Nephron progenitor cell (in vitro differentiated cells): ENCODE data around the gene GNAI2.
A peak's percentile ranks its signal among the peaks of the same experiment; 100 is the strongest.

ENCODE experiments used
- DNase-seq: peaks from one replicate; pipeline ENCODE4 v3.0.0; 2021
- H3K27ac Mint-ChIP-seq: 2 replicates; pipeline ENCODE4 v1.8.0; 2021; ENCODE audit warnings: mild to moderate bottlenecking, moderate library complexity, mixed read lengths
- H3K27me3 Mint-ChIP-seq: 2 replicates; pipeline ENCODE4 v1.8.0; 2021; ENCODE audit warnings: mild to moderate bottlenecking, low read depth, mixed read lengths; ENCODE audit not compliant: poor library complexity
- H3K36me3 Mint-ChIP-seq: 2 replicates; pipeline ENCODE4 v1.8.0; 2021; ENCODE audit warnings: low read depth, mixed read lengths
- H3K4me1 Mint-ChIP-seq: 2 replicates; pipeline ENCODE4 v1.8.0; 2021; ENCODE audit warnings: mixed read lengths
- H3K4me3 Mint-ChIP-seq: 2 replicates; pipeline ENCODE4 v1.8.0; 2021; ENCODE audit warnings: mild to moderate bottlenecking, moderate library complexity, mixed read lengths
- H3K9me3 Mint-ChIP-seq: 2 replicates; pipeline ENCODE4 v1.8.0; 2021; ENCODE audit warnings: mild to moderate bottlenecking, moderate library complexity, mixed read lengths
- TF ChIP-seq, protein P1 (sequence below): fragments of 200-600 bp; sonication (generic); IDR thresholded peaks from 2 replicates; pipeline ENCODE4 v1.5.0; 2021; ENCODE audit warnings: antibody characterized with exemption

Gene GNAI2

DNA sequence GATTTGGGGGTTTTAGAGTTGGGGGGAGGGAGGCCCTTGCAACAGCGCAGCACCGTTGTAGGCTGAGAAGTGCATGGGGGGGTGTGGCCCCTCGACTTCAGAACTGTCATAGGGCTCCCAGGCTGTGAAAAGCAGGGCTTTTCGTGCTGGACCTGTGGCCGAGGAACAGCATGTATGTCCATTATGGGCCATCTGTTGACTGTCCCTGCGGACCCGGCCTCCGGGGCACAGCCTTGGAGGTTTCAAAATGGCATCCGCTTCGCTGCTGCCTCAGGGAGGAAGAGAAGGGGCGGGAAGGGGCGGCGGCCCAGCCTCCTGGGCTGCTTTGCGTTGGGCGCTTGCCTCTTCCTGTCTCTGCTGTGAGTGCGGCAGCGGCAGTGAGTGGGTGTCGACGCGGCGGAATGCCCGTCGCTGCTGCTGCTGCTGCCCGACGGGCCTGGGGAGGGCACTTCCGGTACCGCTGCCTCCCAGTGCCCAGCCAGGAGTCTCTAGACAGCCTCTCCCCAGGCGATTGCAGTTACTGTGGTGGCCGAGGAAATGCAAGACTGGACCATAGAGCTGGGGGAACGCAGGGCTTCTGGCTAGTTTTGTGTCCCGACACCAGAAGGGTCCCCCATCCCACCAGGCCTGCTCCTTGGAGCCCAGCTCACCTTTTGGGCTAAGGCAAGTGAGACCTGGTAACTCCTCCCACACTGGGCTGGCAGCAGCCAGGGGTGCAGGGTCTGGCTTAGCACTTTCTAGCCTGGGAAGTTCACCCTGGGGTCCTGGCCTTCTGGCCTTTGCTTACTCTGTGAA is 1.9 kb downstream of the GNAI2 start:
- no peaks in the 10 kb centered on the region for H3K36me3 Mint-ChIP-seq
- peaks cover under 1% of the 10 kb centered on the region for H3K27me3 Mint-ChIP-seq
- TF ChIP-seq, protein P1, sequence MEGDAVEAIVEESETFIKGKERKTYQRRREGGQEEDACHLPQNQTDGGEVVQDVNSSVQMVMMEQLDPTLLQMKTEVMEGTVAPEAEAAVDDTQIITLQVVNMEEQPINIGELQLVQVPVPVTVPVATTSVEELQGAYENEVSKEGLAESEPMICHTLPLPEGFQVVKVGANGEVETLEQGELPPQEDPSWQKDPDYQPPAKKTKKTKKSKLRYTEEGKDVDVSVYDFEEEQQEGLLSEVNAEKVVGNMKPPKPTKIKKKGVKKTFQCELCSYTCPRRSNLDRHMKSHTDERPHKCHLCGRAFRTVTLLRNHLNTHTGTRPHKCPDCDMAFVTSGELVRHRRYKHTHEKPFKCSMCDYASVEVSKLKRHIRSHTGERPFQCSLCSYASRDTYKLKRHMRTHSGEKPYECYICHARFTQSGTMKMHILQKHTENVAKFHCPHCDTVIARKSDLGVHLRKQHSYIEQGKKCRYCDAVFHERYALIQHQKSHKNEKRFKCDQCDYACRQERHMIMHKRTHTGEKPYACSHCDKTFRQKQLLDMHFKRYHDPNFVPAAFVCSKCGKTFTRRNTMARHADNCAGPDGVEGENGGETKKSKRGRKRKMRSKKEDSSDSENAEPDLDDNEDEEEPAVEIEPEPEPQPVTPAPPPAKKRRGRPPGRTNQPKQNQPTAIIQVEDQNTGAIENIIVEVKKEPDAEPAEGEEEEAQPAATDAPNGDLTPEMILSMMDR: no peak
- peaks cover 82% of the 10 kb centered on the region for H3K4me1 Mint-ChIP-seq
- peak overlapping the region; percentile 90 for H3K27ac Mint-ChIP-seq
- H3K4me3 Mint-ChIP-seq: peak overlapping the region; percentile 94
- peak; percentile 70 for DNase-seq
- H3K9me3 Mint-ChIP-seq: no peaks in the 10 kb centered on the region

DNA sequence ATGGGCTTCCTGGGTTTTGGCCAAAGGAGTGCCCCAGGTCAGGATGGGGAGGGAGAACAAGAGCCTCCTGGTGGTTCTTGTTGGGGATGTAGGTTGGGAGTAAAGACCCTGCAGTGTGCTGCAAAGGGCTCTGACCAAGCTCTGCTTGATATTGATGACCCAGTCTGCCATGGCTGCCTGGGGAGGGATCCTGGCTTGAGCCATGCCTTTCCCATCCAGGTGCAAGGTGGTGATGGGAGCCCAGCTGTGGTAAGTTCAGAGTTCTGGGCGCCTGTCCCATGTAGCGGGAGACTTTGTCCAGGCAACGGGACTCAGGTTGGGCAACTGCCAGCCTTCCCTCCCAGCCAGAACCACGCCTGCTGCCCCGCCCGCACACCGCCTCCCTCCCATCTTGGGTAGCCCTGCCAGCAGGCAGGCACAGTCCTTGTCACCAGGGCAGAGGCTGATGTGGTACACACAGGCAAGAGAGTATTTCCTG is 2.6 kb downstream of the GNAI2 start:
- no peaks in the 10 kb centered on the region for H3K27me3 Mint-ChIP-seq
- TF ChIP-seq, protein P1: no peak
- no peak for DNase-seq

DNA sequence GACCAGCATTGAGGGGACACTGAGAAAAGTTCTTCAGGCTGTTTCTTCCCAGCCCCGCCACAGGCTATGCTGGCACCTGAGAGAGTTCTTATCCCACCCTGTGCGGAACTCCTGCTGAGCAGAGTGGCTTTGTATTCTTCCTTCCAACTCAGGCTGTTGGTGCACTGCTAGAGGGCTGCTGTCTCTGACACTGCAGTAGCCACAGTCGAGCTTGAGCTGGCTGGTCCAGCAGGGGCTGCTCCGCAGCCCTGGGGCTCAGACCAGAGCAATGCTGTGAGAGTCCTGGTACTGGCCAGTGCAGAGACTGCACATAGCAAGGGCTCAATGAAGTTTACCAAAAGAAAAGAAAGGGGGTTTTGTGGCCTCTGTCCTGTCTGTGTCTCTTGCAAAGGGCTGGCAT is 3.6 kb downstream of the GNAI2 start:
- Mint-ChIP-seq H3K27ac (peak overlapping the region; percentile 69), H3K4me1 (peaks cover 74% of the 10 kb centered on the region)

More for the DNA sequence above, 2.6 kb downstream of the GNAI2 start:
- Mint-ChIP-seq H3K4me3 (peak overlapping the region; percentile 94), H3K9me3 (no peaks in the 10 kb centered on the region), H3K36me3 (no peaks in the 10 kb centered on the region), H3K4me1 (peaks cover 76% of the 10 kb centered on the region), H3K27ac (no peak overlapping the region)

DNA sequence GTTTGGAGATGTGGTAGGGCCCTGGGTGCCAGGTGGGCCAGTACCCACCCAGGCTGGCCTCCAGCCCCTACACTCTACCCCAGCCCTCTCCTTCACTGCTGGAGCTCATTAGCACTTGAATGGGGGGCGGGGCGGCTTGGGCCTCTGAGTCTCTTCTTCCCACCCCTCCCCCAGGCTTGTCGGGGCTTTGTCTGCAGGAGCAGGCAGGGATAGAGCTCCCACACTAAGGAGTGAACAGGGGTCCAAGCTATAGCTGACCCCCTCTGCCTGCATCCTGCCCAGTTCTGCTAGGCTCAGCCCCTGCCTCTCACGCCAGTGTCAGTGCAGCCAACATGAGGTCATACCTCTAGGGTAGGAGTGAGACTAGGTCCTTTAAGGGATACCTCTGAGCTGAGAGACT is 5.2 kb downstream of the GNAI2 start:
- peak; percentile 74 for DNase-seq
- no peaks in the 10 kb centered on the region for H3K27me3 Mint-ChIP-seq

More for the DNA sequence above, 3.6 kb downstream of the GNAI2 start:
- Mint-ChIP-seq H3K36me3 (peaks cover 4% of the 10 kb centered on the region), H3K27me3 (no peaks in the 10 kb centered on the region), H3K4me3 (peak overlapping the region; percentile 66), H3K9me3 (no peaks in the 10 kb centered on the region)
- TF ChIP-seq, protein P1: no peak
- DNase-seq: no peak

DNA sequence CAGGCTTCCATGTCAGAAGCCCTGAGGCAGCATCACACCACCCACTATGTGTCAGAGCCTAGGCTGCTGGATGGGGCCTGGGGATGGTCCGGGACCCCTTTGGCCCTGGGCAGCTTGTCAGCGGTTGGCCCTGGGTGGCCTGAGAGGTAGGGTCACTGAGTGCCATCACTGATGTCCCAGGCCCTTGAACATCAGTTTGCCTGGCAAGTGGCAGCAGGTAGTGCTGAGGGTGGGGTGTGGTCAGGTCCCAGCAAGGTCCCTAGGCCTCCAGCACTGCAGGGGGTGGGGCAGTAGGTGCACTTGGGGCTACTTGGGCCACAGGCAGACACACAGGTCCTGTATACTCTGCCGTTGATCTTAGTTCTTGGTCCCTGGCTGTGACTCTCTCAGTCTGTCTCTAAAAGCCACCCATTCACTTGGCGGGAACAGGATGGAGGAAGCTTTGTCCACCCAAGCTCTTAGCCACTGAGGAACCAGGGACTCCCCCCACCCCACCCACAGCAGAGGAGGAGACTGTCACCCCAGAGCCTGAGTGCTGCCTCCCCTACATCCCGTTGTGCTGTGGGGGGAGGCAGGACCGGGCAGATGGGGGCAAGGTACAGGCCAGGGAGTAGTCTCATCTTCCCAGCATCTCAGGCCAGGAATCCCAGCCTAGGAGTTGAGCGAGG is 5.8 kb downstream of the GNAI2 start:
- no peak for DNase-seq
- Mint-ChIP-seq H3K9me3 (no peaks in the 10 kb centered on the region), H3K27ac (peak overlapping the region; percentile 93), H3K27me3 (no peaks in the 10 kb centered on the region), H3K4me3 (no peak overlapping the region), H3K36me3 (peaks cover 4% of the 10 kb centered on the region), H3K4me1 (peaks cover 81% of the 10 kb centered on the region)
- TF ChIP-seq, protein P1: no peak

More for the DNA sequence above, 5.2 kb downstream of the GNAI2 start:
- TF ChIP-seq, protein P1: no peak
- H3K9me3 Mint-ChIP-seq: no peaks in the 10 kb centered on the region
- peak overlapping the region; percentile 93 for H3K27ac Mint-ChIP-seq
- H3K36me3 Mint-ChIP-seq: peaks cover 4% of the 10 kb centered on the region
- H3K4me1 Mint-ChIP-seq: peaks cover 80% of the 10 kb centered on the region
- H3K4me3 Mint-ChIP-seq: peak overlapping the region; percentile 71
